ENCODE results near the gene ZSCAN1. TPM values are rescaled to one million over a fixed set of nuclear protein-coding genes. Genes with fewer than 3 reads are reported as not detected.

ZSCAN1 gene
- total RNA-seq, 2 donors from 2014 or later: not detected

- Histone ChIP-seq H3K27ac (no peak overlapping the region), H3K4me3 (no peak overlapping the region), H3K9me3 (peaks cover 8 to 35% of the 10 kb centered on the region in 2 donors), H3K4me1 (no peaks in the 10 kb centered on the region), H3K27me3 (no peaks in the 10 kb centered on the region), H3K36me3 (peaks cover 56% of the 10 kb centered on the region)
- TF ChIP-seq CTCF (IDR thresholded peaks at IDR 0.05): no peak
- DNase-seq (ENCODE audit: low spot score): no peak
Measured at GRCh38 chr19:58088521-58089052, 54.8 kb downstream of the ZSCAN1 start.

GRCh38 chr19:58089846-58090245 is 56.0 kb downstream of the ZSCAN1 start:
- Histone ChIP-seq H3K27ac (no peak overlapping the region), H3K4me3 (no peak overlapping the region), H3K27me3 (no peaks in the 10 kb centered on the region), H3K36me3 (peaks cover 43% of the 10 kb centered on the region), H3K9me3 (peaks cover 0 to 22% of the 10 kb centered on the region in 2 donors), H3K4me1 (no peaks in the 10 kb centered on the region)
- no peak for TF ChIP-seq CTCF (IDR thresholded peaks at IDR 0.05)
- DNase-seq (ENCODE audit: low spot score): no peak

DNA sequence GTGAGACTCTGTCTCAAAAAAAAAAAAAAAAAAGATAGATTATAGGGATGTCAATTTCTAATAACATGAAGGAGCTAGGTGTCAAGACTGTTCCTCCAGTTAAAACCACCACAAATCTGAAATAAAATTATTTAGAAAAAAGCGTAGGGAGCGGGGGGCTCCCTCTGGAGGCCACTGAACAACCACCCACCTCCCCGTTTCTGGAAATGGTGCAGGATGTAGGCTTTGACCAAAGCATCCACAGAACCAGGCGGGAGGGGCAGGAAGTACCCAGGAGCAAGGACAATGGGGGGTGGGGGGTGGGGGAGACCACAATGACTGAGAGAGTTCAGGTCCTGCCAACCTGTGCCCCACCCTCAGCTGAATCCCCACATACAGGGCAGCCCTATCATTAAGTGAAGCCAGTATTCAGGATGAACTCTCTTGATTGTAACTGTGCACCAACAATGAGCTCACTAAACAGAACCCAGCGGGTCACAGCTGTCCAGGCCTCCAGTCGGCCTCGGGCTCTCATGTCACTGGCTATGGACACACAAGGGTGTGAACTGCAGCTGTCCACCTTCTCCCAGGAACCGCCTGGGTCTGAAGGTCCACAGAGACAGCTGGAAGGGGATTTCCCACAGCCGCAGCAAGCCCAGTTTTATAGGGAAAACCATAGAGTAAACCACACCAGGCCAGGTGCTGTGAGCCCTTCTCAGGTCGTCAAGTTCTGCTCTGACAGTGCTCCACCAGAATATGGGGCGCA is 57.6 kb downstream of the ZSCAN1 start:
- H3K27me3 ChIP-seq: no peaks in the 10 kb centered on the region
- peaks cover 27% of the 10 kb centered on the region for H3K36me3 ChIP-seq
- peaks cover 0 to 13% of the 10 kb centered on the region in 2 donors for H3K9me3 ChIP-seq
- H3K27ac ChIP-seq: no peak overlapping the region
- no peaks in the 10 kb centered on the region for H3K4me1 ChIP-seq
- H3K4me3 ChIP-seq: no peak overlapping the region
- TF ChIP-seq CTCF (IDR thresholded peaks at IDR 0.05): no peak
- no peak for DNase-seq (ENCODE audit: low spot score)

- peaks cover 0 to 6% of the 10 kb centered on the region in 2 donors for H3K9me3 ChIP-seq
- no peak for DNase-seq (ENCODE audit: low spot score)
- peaks cover 0 to 9% of the 10 kb centered on the region in 2 donors for H3K4me1 ChIP-seq
- no peak overlapping the region for H3K4me3 ChIP-seq
- no peaks in the 10 kb centered on the region for H3K27me3 ChIP-seq
- peaks cover 12% of the 10 kb centered on the region for H3K36me3 ChIP-seq
- no peak overlapping the region for H3K27ac ChIP-seq
- TF ChIP-seq CTCF (IDR thresholded peaks at IDR 0.05): no peak
Measured at GRCh38 chr19:58093071-58093470, 59.2 kb downstream of the ZSCAN1 start.

DNA sequence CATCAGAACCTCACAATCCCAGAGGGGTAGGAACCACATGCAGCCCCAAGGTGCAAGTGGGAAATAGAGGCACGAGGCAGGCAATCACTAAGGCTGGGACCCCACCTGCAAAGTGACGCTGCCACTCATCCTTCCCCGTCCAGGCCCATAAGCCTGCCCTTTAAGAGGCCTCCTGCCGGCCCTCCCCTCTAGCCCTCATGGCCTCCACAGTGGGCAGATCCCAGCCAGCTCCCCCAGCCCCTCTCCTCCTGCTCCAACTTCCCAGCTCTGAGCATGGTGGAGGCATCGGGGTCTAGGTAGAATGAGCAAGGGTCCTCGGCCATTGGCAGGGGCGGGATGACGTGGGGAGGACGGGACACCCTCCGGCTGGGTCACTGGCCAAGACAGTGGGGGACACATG is 61.5 kb downstream of the ZSCAN1 start:
- no peak overlapping the region for H3K4me3 ChIP-seq
- H3K27ac ChIP-seq: no peak overlapping the region
- H3K4me1 ChIP-seq: peaks cover 0 to 17% of the 10 kb centered on the region in 2 donors
- H3K9me3 ChIP-seq: peaks cover 0 to 7% of the 10 kb centered on the region in 2 donors
- DNase-seq (ENCODE audit: low spot score): no peak
- no peaks in the 10 kb centered on the region for H3K27me3 ChIP-seq
- H3K36me3 ChIP-seq: no peaks in the 10 kb centered on the region
- no peak for TF ChIP-seq CTCF (IDR thresholded peaks at IDR 0.05)

Measured in right atrium auricular region (tissue), 2 donors.